ENCODE results near the gene FBLN1. TPM values are rescaled to one million over a fixed set of nuclear protein-coding genes. Genes with fewer than 3 reads are reported as not detected.

The FBLN1 gene
- total RNA-seq, 1 experiment from 2014 or later = 28.6 TPM

DNA sequence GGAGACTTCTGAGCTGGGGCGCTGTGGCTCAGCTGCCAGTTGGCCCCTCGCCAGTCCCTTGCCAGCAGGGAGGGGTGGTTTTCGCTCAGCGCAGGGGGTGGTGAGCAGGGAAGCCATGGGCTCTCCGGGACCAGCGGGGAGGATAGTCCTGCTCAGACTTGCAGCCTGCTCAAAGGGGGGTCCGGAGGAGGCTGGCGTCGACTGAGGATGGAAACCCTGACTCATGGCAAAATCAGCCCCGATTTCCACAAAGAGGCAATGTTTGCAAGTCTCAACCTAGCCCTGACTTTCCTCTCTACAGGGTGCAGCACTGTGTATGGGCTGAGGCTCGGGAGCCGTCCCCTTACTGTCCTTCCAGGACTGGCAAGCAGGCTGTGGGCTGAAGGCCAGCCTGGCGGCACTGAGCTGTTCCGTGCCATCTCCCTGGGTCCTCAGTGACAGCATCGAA lies 35.1 kb downstream of the FBLN1 start:
- no peak for DNase-seq
- no peaks in the 10 kb centered on the region for H3K36me3 Mint-ChIP-seq (ENCODE audit: insufficient read depth, unreplicated experiment)
- no peaks in the 10 kb centered on the region for H3K9me3 Mint-ChIP-seq (ENCODE audit: low read depth, unreplicated experiment)
- BruUV-seq (replicated peaks) = no TSS peak
- TF ChIP-seq, protein P1, sequence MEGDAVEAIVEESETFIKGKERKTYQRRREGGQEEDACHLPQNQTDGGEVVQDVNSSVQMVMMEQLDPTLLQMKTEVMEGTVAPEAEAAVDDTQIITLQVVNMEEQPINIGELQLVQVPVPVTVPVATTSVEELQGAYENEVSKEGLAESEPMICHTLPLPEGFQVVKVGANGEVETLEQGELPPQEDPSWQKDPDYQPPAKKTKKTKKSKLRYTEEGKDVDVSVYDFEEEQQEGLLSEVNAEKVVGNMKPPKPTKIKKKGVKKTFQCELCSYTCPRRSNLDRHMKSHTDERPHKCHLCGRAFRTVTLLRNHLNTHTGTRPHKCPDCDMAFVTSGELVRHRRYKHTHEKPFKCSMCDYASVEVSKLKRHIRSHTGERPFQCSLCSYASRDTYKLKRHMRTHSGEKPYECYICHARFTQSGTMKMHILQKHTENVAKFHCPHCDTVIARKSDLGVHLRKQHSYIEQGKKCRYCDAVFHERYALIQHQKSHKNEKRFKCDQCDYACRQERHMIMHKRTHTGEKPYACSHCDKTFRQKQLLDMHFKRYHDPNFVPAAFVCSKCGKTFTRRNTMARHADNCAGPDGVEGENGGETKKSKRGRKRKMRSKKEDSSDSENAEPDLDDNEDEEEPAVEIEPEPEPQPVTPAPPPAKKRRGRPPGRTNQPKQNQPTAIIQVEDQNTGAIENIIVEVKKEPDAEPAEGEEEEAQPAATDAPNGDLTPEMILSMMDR (IDR thresholded peaks at IDR 0.05; ENCODE audit: unreplicated experiment) = no peak
- no peak overlapping the region for H3K4me3 Mint-ChIP-seq (ENCODE audit: low read depth, unreplicated experiment)
- H3K4me1 Mint-ChIP-seq (ENCODE audit: low read depth, unreplicated experiment) = no peaks in the 10 kb centered on the region
- H3K27me3 Mint-ChIP-seq (ENCODE audit: unreplicated experiment) = no peaks in the 10 kb centered on the region
- CTCF ChIA-PET = interaction anchor here (0.7 to 1.3 kb wide), 2 partner anchors 10 to 13 kb away, joined by 4 read pairs; no protein-coding TSS in a partner anchor
- no peak overlapping the region for H3K27ac Mint-ChIP-seq (ENCODE audit: unreplicated experiment)
- intact Hi-C loops (cut with micrococcal nuclease; ENCODE audit: unreplicated experiment) = no loop called here

DNA sequence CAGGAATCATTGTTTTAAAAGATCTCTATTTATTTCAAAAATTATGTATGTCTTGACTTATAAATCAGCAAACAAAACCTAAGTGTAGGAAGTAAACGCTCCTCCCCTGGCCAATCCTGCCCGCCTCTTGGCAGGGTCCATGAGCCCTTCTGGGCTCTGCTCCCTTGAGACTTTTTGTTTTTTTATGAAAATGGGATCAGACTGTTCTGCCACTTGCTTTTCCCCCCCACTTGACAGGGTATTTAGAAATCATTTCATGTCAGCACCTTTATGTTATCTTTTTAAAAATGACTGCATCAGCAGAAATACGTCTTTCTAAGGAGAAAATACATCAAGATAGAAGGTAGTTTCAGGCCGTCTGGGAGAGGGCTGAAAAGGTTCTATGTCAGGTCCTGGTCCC lies 35.6 kb downstream of the FBLN1 start:
- DNase-seq = no peak
- CTCF ChIA-PET = interaction anchor here (1.3 kb wide), 1 partner anchor 14 kb away, joined by 4 read pairs; no protein-coding TSS in a partner anchor
- Mint-ChIP-seq H3K36me3 (ENCODE audit: insufficient read depth, unreplicated experiment) (no peaks in the 10 kb centered on the region), H3K4me3 (ENCODE audit: low read depth, unreplicated experiment) (no peak overlapping the region), H3K27ac (ENCODE audit: unreplicated experiment) (no peak overlapping the region), H3K27me3 (ENCODE audit: unreplicated experiment) (no peaks in the 10 kb centered on the region), H3K4me1 (ENCODE audit: low read depth, unreplicated experiment) (no peaks in the 10 kb centered on the region), H3K9me3 (ENCODE audit: low read depth, unreplicated experiment) (no peaks in the 10 kb centered on the region)
- TF ChIP-seq, protein P1 (IDR thresholded peaks at IDR 0.05; ENCODE audit: unreplicated experiment) = no peak
- intact Hi-C loops (cut with micrococcal nuclease; ENCODE audit: unreplicated experiment) = no loop called here
- BruUV-seq (replicated peaks) = no TSS peak

DNA sequence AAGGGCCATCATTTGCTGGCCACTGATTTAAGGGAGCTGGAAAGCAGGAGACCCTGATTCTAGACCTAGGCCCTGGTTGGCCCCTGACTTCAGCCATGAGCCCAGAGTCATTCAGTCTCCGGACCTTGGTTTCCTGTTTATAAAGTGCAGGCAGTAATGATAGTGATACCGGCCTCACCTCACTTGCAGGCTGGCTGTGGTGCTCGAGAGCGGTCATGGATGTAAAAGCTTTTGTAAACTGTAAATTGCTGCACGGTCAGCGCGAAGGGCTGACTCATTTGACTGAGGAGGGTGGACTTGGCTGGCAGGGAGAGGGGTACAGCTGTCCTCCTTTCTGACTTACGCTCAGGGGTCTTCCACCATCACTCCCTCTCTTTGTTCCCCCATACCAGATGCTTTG lies 37.4 kb downstream of the FBLN1 start:
- Mint-ChIP-seq H3K4me1 (ENCODE audit: low read depth, unreplicated experiment) (no peaks in the 10 kb centered on the region), H3K36me3 (ENCODE audit: insufficient read depth, unreplicated experiment) (no peaks in the 10 kb centered on the region), H3K4me3 (ENCODE audit: low read depth, unreplicated experiment) (no peak overlapping the region), H3K27me3 (ENCODE audit: unreplicated experiment) (no peaks in the 10 kb centered on the region), H3K27ac (ENCODE audit: unreplicated experiment) (no peak overlapping the region), H3K9me3 (ENCODE audit: low read depth, unreplicated experiment) (no peaks in the 10 kb centered on the region)
- intact Hi-C loops (cut with micrococcal nuclease; ENCODE audit: unreplicated experiment) = no loop called here
- TF ChIP-seq, protein P1 (IDR thresholded peaks at IDR 0.05; ENCODE audit: unreplicated experiment) = no peak
- BruUV-seq (replicated peaks) = no TSS peak
- CTCF ChIA-PET = no interaction called here
- no peak for DNase-seq

DNA sequence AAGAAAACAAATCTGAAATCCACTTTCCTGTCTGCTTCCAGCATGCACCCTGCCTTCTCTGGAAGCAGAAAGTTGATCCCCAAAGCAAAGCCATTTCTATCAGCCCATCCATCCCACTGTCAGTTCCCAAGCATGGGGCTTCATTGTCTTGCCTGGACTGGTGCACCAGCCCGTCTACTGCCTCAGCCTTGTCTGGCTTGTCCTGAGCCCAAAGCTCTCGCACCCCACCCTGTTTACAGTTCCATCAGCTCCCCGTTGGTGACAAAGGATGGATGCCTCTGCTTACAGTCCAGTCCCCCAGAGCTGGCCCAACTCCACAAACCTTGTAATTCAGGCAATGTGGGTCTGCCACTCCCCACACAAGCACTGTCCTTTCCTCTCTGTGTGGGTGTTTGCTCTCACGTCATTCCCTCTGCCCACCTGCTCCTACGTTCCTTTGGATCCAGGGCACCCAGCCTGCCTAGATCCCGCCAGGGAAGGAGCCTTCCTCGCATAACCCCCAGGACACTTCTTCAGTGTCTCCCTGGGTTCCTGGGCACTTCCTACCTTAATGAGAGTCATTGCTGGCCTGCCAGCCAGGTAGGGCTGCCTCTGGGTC lies 38.8 kb downstream of the FBLN1 start:
- BruUV-seq (replicated peaks) = no TSS peak

More for the DNA sequence above, 38.8 kb downstream of the FBLN1 start:
- intact Hi-C loops (cut with micrococcal nuclease; ENCODE audit: unreplicated experiment) = no loop called here
- peaks cover 1% of the 10 kb centered on the region for H3K36me3 Mint-ChIP-seq (ENCODE audit: insufficient read depth, unreplicated experiment)
- H3K4me3 Mint-ChIP-seq (ENCODE audit: low read depth, unreplicated experiment) = no peak overlapping the region
- no peaks in the 10 kb centered on the region for H3K9me3 Mint-ChIP-seq (ENCODE audit: low read depth, unreplicated experiment)
- no peak overlapping the region for H3K27ac Mint-ChIP-seq (ENCODE audit: unreplicated experiment)
- DNase-seq = no peak
- no peaks in the 10 kb centered on the region for H3K27me3 Mint-ChIP-seq (ENCODE audit: unreplicated experiment)
- CTCF ChIA-PET = no interaction called here
- TF ChIP-seq, protein P1 (IDR thresholded peaks at IDR 0.05; ENCODE audit: unreplicated experiment) = no peak
- H3K4me1 Mint-ChIP-seq (ENCODE audit: low read depth, unreplicated experiment) = no peaks in the 10 kb centered on the region
